ENCODE measurements around the gene PABPN1. TPM values are rescaled to one million over a fixed set of nuclear protein-coding genes. Genes with fewer than 3 reads are reported as not detected.
A peak's percentile ranks its signal among the peaks of the same experiment; 100 is the strongest.

PABPN1 gene
- polyA plus RNA-seq, 3 donors, result 54.4 to 356 (median 64.6) TPM

- WGBS (ENCODE audit: insufficient coverage), result 21% methylated on average over 51 of the region's 61 CpGs
- no peaks in the 10 kb centered on the region for H3K36me3 ChIP-seq (replicated peaks in 1 of 2; ENCODE audit: control insufficient read depth in 1 of 2, insufficient read depth in 2 of 2, low read length in 2 of 2)
- peaks cover 51 to 65% (median 53%) of the 10 kb centered on the region in 3 donors for H3K27me3 Mint-ChIP-seq (ENCODE audit: low read depth in 3 of 3)
- H4K20me1 ChIP-seq (ENCODE audit: insufficient read depth, low read length), result no peaks in the 10 kb centered on the region
- H3K4me3 Mint-ChIP-seq, result peak overlapping the region; percentile 48 to 68
- peaks cover 2 to 16% (median 6%) of the 10 kb centered on the region in 7 donors for H3K9me3 Mint-ChIP-seq
- no peak overlapping the region for H3K27ac Mint-ChIP-seq
- H3K27ac ChIP-seq (ENCODE audit: low read depth in 1 of 2, low read length in 2 of 2), result no peak overlapping the region
- peak overlapping the region; percentile 60 for H3K4me2 ChIP-seq (replicated peaks; ENCODE audit: extremely low read depth, low read length, poor library complexity, severe bottlenecking)
- peaks cover 4 to 12% of the 10 kb centered on the region in 2 donors for H3K4me1 ChIP-seq (ENCODE audit: control insufficient read depth in 1 of 2, insufficient read depth in 2 of 2, low read length in 2 of 2)
- peak overlapping the region in 1 of 3 experiments; percentile 51 for H3K4me3 ChIP-seq (replicated peaks in 1 of 3; ENCODE audit: low read depth in 2 of 3, low read length in 3 of 3)
- no peak for DNase-seq
- peaks cover 9% of the 10 kb centered on the region for H3K4me1 Mint-ChIP-seq
- intact Hi-C loops (cut with micrococcal nuclease), result no loop called here
- H3K36me3 Mint-ChIP-seq, result peaks cover 0 to 9% of the 10 kb centered on the region in 2 donors
- TF ChIP-seq CTCF (IDR thresholded peaks at IDR 0.05), result no peak
- no peaks in the 10 kb centered on the region for H3K79me2 ChIP-seq (ENCODE audit: insufficient read depth, low read length)
- peaks cover 0 to 30% of the 10 kb centered on the region in 2 donors for H3K9me3 ChIP-seq (replicated peaks in 1 of 2; ENCODE audit: control insufficient read depth in 1 of 2, insufficient read depth in 1 of 2, low read length in 2 of 2)
- H2AFZ ChIP-seq (ENCODE audit: insufficient read depth, low read depth, low read length, poor library complexity, severe bottlenecking), result peak overlapping the region; percentile 41
- peaks cover 42 to 57% of the 10 kb centered on the region in 2 donors for H3K27me3 ChIP-seq (ENCODE audit: control insufficient read depth in 2 of 2, insufficient read depth in 2 of 2, low read length in 2 of 2)
- peak overlapping the region; percentile 4 for H3K9ac ChIP-seq (ENCODE audit: insufficient read depth, low read length, poor library complexity, severe bottlenecking)
These were observed 30.6 kb downstream of the PABPN1 start for GRCh38 chr14:23351681-23352505.

- H3K27me3 Mint-ChIP-seq (ENCODE audit: low read depth in 3 of 3), result peaks cover 51 to 65% (median 54%) of the 10 kb centered on the region in 3 donors
These were observed 31.5 kb downstream of the PABPN1 start, which contains the start of gene SLC22A17 for GRCh38 chr14:23352506-23353432. Gene SLC22A17, minus strand, starts transcription at chr14:23352887.

More at GRCh38 chr14:23352506-23353432, 31.5 kb downstream of the PABPN1 start, which contains the start of gene SLC22A17:
- Mint-ChIP-seq H3K27ac (no peak within 1 kb of the TSS), H3K36me3 (peaks cover 0 to 9% of the 10 kb centered on the region in 2 donors), H3K4me3 (peak within 1 kb of the TSS; percentile 48 to 68), H3K9me3 (peaks cover 2 to 16% (median 6%) of the 10 kb centered on the region in 7 donors), H3K4me1 (peaks cover 9% of the 10 kb centered on the region)
- H3K9me3 ChIP-seq (replicated peaks in 1 of 2; ENCODE audit: control insufficient read depth in 1 of 2, insufficient read depth in 1 of 2, low read length in 2 of 2), result peaks cover 0 to 30% of the 10 kb centered on the region in 2 donors
- peak within 1 kb of the TSS; percentile 60 for H3K4me2 ChIP-seq (replicated peaks; ENCODE audit: extremely low read depth, low read length, poor library complexity, severe bottlenecking)
- peak in 1 of 3 donors; percentile 4 for DNase-seq
- H3K79me2 ChIP-seq (ENCODE audit: insufficient read depth, low read length), result no peaks in the 10 kb centered on the region
- H3K4me1 ChIP-seq (ENCODE audit: control insufficient read depth in 1 of 2, insufficient read depth in 2 of 2, low read length in 2 of 2), result peaks cover 4 to 12% of the 10 kb centered on the region in 2 donors
- H3K27ac ChIP-seq (ENCODE audit: low read depth in 1 of 2, low read length in 2 of 2), result no peak within 1 kb of the TSS
- H3K36me3 ChIP-seq (replicated peaks in 1 of 2; ENCODE audit: control insufficient read depth in 1 of 2, insufficient read depth in 2 of 2, low read length in 2 of 2), result no peaks in the 10 kb centered on the region
- peak within 1 kb of the TSS; percentile 4 for H3K9ac ChIP-seq (ENCODE audit: insufficient read depth, low read length, poor library complexity, severe bottlenecking)
- H3K27me3 ChIP-seq (ENCODE audit: control insufficient read depth in 2 of 2, insufficient read depth in 2 of 2, low read length in 2 of 2), result peaks cover 42 to 57% of the 10 kb centered on the region in 2 donors
- peak within 1 kb of the TSS; percentile 41 for H2AFZ ChIP-seq (ENCODE audit: insufficient read depth, low read depth, low read length, poor library complexity, severe bottlenecking)
- intact Hi-C loops (cut with micrococcal nuclease), result no loop called here
- H4K20me1 ChIP-seq (ENCODE audit: insufficient read depth, low read length), result no peaks in the 10 kb centered on the region
- WGBS (ENCODE audit: insufficient coverage), result 2% methylated on average over 30 of the region's 42 CpGs
- no peak for TF ChIP-seq CTCF (IDR thresholded peaks at IDR 0.05)
- peak within 1 kb of the TSS in 1 of 3 experiments; percentile 51 for H3K4me3 ChIP-seq (replicated peaks in 1 of 3; ENCODE audit: low read depth in 2 of 3, low read length in 3 of 3)
